IPS-18a (cell line): ENCODE measurements around the gene GPI.
"Not testable (repeated sequence)": the region's sequence is repeated elsewhere in the genome, so short reads cannot be mapped to it uniquely, and the experiment has no call there.

Experiments used
- H3K27ac ChIP-seq: one replicate; pipeline ENCODE4 v1.5.1; 2013; ENCODE audit warnings: low read length
- H3K27me3 ChIP-seq: one replicate; pipeline ENCODE4 v1.6.1; 2013; ENCODE audit warnings: mild to moderate bottlenecking, low read length; ENCODE audit not compliant: control insufficient read depth, insufficient read depth
- H3K36me3 ChIP-seq: one replicate; pipeline ENCODE4 v1.6.1; 2013; ENCODE audit warnings: low read depth, low read length; ENCODE audit not compliant: control insufficient read depth
- H3K4me1 ChIP-seq: one replicate; pipeline ENCODE4 v1.6.1; 2013; ENCODE audit warnings: low read depth, low read length; ENCODE audit not compliant: control insufficient read depth
- H3K4me3 ChIP-seq: one replicate; pipeline ENCODE4 v1.5.1; 2013; ENCODE audit warnings: low read length
- H3K9ac ChIP-seq: one replicate; pipeline ENCODE4 v1.6.1; 2013; ENCODE audit warnings: mild to moderate bottlenecking, low read length, moderate library complexity
- H3K9me3 ChIP-seq: one replicate; pipeline ENCODE4 v1.6.1; 2013; ENCODE audit warnings: low read depth, low read length; ENCODE audit not compliant: control insufficient read depth

Gene GPI

DNA sequence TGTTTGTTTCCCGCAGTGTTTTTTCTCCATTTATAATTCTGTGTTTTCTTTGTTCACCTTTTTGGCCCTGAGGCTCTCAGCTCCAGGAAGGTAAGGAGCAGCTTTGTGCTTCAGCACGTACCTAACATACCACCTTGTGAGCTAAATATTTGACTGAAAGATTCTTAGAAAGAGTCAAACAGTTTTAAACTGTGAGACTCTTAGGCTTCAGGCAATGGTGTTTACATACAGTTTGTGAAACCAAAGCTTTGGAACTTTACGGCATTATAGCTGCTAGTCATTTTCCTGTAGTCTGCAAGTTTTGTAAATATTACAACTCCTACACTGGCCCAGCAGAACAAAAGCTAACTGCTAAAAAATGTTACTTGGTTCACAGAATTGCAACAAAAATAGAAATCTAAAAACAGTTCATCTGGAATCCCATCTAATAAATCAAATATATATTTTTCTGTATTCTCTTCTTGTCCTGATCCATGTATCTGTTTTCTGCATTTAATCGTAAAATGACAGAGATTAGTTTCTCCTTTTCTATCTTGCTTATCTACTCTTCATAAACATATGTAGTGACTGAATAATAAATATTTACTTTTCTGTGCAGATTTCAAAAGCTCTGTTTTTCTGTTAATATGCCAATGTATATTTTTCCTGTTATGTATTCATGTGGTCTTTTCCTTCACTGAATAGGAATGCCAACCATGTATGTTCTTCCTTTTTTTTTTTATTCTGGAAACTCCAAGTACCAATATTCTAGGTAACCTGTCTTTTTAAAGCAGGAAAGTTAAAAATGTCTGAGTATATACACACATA is 38.8 kb upstream of the GPI start:
- H3K4me1 ChIP-seq, result peaks cover 10% of the 10 kb centered on the region
- H3K27me3 ChIP-seq, result no peaks in the 10 kb centered on the region
- no peaks in the 10 kb centered on the region for H3K9me3 ChIP-seq
- H3K36me3 ChIP-seq, result peaks cover 10% of the 10 kb centered on the region
- no peak overlapping the region for H3K27ac ChIP-seq
- no peak overlapping the region for H3K9ac ChIP-seq
- no peak overlapping the region for H3K4me3 ChIP-seq

DNA sequence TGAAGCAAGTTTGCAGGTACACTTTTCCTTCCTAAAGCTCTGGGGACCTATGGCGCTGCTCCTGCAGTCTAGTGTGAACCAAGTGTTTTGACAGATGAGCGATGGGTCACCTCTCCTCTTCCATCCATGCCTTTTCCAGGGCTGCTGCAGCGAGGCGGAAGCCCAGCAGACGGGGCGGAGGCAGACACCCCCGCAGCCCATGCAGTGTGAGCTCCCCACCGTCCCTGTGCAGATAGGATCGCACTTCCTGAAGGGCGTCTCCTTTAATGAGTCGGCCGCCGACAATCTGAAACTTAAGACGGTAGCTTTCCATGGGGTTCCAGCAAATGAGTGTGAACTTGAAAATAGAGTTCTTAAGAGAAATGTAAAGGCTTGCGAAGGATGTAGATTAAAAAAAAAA is 37.1 kb upstream of the GPI start:
- Histone ChIP-seq H3K4me3 (no peak overlapping the region), H3K9ac (no peak overlapping the region), H3K27ac (no peak overlapping the region), H3K9me3 (no peaks in the 10 kb centered on the region), H3K4me1 (peaks cover 10% of the 10 kb centered on the region), H3K36me3 (peaks cover 17% of the 10 kb centered on the region), H3K27me3 (no peaks in the 10 kb centered on the region)

DNA sequence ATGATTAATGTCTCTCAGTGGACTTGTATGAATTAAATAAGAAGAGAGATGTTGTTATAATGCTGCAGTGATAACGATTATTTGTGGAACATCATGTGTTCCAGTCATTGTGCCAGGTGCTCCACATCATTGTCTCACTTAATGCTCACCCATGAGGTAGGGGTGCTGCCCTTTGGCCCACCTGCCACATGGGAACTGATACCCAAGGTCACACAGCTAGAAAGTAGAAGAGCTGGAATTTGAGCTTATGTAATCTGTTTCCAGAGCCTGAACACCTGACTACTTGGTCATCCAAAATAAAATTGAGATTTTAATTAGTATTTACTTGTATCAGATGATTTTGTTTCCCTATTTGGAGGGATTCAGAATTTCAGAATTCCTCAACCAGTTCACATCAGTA is 36.0 kb upstream of the GPI start:
- no peaks in the 10 kb centered on the region for H3K9me3 ChIP-seq
- no peak overlapping the region for H3K9ac ChIP-seq
- no peak overlapping the region for H3K27ac ChIP-seq
- H3K36me3 ChIP-seq, result peaks cover 24% of the 10 kb centered on the region
- H3K4me3 ChIP-seq, result no peak overlapping the region
- peaks cover 1% of the 10 kb centered on the region for H3K4me1 ChIP-seq
- no peaks in the 10 kb centered on the region for H3K27me3 ChIP-seq

DNA sequence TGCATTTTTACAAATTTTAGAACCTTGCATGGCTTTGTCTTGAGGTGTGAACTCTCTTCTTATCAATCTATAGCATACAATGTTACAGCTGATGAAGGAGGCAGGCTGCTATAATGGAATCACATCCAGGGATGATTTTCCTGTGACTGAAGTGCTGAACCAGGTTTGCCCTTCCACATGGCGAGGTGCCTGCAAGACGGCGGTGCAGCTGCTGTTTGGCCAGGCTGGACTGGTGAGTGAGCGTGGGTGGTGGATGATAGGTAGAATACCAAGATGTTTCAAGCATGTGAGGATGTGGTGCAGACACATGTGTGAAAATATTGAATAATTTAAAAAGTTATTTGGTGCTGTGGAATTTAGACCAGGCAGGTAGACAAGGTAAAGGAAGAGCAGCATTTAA is 34.9 kb upstream of the GPI start:
- no peak overlapping the region for H3K27ac ChIP-seq
- H3K9ac ChIP-seq, result no peak overlapping the region
- H3K36me3 ChIP-seq, result peaks cover 24% of the 10 kb centered on the region
- H3K4me1 ChIP-seq, result no peaks in the 10 kb centered on the region
- no peak overlapping the region for H3K4me3 ChIP-seq
- no peaks in the 10 kb centered on the region for H3K27me3 ChIP-seq
- no peaks in the 10 kb centered on the region for H3K9me3 ChIP-seq

DNA sequence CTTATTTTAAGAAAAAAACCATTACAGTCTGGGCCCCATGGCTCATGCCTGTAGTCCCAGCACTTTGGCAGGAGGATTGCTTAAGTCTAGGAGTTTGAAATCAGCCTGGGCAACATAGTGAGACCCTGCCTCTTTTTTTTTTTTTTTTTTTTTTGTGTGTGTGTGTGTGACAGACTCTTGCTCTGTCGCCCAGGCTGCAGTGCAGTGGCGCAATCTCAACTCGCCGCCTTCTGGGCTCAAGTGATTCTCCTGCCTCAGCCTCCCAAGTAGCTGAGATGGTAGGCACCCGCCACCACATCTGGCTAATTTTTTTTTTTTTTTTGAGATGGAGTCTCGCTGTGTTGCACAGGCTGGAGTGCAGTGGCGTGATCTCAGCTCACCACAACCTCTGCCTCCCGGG is 34.4 kb upstream of the GPI start:
- not testable (repeated sequence) for H3K27ac ChIP-seq, H3K27me3 ChIP-seq, H3K4me3 ChIP-seq, H3K9ac ChIP-seq, H3K9me3 ChIP-seq, H3K4me1 ChIP-seq
- peaks cover 24% of the 10 kb centered on the region for H3K36me3 ChIP-seq

DNA sequence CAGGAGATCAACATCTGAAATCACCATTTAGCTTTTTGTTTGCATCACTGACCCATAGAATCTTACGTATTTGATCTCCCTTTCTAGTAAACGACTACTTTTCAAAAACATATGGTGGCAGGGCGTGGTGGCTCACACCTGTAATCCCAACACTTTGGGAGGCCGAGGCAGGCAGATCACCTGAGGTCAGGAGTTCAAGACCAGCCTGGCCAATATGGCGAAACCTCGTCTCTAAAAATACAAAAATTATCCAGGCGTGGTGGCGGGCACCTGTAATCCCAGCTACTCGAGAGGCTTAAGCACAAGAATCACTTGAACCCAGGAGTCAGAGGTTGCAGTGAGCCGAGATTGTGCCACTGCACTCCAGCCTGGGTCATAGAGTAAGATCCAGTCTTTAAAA is 33.4 kb upstream of the GPI start:
- H3K4me1 ChIP-seq, H3K9me3 ChIP-seq, H3K4me3 ChIP-seq, H3K27me3 ChIP-seq, H3K27ac ChIP-seq, H3K9ac ChIP-seq: not testable (repeated sequence)
- peaks cover 24% of the 10 kb centered on the region for H3K36me3 ChIP-seq

DNA sequence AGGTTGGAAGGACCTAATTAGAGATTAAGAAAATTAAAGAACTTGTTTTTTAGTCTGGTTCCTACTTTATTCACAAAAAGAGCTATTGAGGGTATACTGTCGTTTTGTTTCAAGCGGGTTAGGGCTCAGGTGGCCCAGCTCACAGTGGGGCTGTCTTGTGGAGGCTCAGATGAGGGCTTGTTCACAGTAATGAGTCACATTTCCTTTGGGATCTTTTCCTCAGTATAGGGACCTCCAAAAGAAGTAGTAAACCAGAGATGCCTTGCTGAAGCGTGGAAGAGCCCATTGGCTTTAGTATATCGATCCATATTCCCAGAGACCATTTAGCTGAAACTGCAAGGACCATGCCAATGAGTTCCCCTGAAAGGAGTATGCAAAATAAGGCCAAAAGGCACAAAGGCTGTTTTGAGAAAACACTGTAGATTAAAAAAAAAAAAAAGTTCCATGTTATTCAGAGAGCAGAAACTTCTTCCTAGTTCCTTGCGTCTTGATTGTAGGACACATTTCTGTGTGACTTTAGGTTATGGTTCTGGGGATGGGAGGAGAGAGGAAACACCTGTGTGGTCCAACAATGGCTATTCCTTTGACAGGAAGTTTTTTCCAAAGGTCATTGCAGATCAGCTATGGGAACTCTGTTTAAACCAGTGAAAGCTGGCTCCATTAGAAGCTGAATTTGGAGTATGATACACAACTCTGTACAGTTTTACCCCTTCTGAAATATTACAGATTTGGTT is 32.8 kb upstream of the GPI start:
- H3K36me3 ChIP-seq, result peaks cover 24% of the 10 kb centered on the region
- H3K27me3 ChIP-seq, result no peaks in the 10 kb centered on the region
- no peaks in the 10 kb centered on the region for H3K9me3 ChIP-seq
- no peak overlapping the region for H3K27ac ChIP-seq
- no peak overlapping the region for H3K4me3 ChIP-seq
- no peak overlapping the region for H3K9ac ChIP-seq
- no peaks in the 10 kb centered on the region for H3K4me1 ChIP-seq

DNA sequence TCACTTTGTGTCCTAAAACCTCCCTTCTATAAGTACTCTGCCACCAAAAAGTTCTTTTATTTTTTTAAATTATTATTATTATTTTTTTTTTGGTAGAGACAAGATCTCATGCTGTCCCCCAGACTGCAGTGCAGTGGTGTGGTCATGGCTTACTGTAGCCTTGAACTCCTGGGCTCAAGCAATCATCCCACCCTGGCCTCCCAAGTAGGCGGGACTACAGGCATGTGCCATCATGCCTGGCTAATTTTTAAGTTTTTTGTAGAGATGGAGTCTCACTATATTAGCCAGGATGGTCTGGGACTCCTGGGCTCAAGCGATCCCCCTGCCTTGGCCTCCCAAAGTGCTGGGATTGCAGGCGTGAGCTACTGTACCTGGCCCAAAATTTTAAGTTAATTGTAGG is 29.1 kb upstream of the GPI start:
- no peak overlapping the region for H3K27ac ChIP-seq
- no peaks in the 10 kb centered on the region for H3K4me1 ChIP-seq
- no peaks in the 10 kb centered on the region for H3K27me3 ChIP-seq
- no peaks in the 10 kb centered on the region for H3K9me3 ChIP-seq
- H3K36me3 ChIP-seq, result peaks cover 34% of the 10 kb centered on the region
- no peak overlapping the region for H3K9ac ChIP-seq
- no peak overlapping the region for H3K4me3 ChIP-seq

DNA sequence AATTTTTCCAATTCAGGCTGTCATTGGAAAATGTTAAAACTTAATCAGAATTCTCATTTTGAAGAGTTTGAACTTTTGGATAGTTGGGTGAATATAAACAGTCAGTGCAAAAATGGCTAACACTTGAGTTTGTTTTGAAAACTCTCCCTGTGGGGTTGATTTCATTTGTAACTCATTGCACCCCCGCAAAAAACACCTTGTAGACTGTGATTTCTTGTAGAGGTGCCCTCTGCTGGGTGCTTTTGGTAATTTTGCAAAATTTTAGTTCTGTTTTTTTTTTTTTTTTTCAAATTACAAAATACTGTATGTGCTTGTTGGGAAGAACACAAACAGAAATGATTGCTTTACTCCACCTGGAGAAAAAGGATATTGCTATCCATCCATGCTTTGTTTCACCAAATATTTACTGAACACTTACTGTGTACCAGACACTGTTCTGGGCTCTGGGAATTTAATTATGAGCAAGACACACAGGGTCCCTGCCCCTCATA is 28.2 kb upstream of the GPI start:
- no peak overlapping the region for H3K4me3 ChIP-seq
- no peaks in the 10 kb centered on the region for H3K9me3 ChIP-seq
- no peak overlapping the region for H3K27ac ChIP-seq
- H3K4me1 ChIP-seq, result no peaks in the 10 kb centered on the region
- H3K9ac ChIP-seq, result no peak overlapping the region
- no peaks in the 10 kb centered on the region for H3K27me3 ChIP-seq
- peaks cover 37% of the 10 kb centered on the region for H3K36me3 ChIP-seq

DNA sequence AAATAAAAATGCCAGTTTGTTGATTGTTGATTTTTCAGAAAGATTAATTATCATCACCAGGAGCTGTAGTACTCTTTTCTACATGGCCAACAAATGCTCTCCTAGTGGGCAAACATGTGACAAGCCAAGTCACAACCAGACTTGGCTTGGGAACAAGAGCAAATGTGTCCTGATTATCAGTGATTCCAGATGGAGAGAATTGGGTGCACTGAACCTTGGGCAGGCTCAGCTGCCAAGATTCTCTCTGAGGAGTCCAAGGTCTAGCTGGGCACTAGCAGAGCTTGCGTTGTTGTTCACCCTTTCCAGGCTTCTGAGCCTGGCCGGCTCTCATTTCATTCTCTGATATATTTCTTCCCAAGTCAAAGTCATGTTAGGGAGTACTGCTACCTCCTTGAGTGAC is 27.3 kb upstream of the GPI start:
- Histone ChIP-seq H3K9ac (no peak overlapping the region), H3K4me1 (no peaks in the 10 kb centered on the region), H3K9me3 (no peaks in the 10 kb centered on the region), H3K27me3 (no peaks in the 10 kb centered on the region), H3K27ac (no peak overlapping the region), H3K4me3 (no peak overlapping the region), H3K36me3 (peaks cover 39% of the 10 kb centered on the region)

DNA sequence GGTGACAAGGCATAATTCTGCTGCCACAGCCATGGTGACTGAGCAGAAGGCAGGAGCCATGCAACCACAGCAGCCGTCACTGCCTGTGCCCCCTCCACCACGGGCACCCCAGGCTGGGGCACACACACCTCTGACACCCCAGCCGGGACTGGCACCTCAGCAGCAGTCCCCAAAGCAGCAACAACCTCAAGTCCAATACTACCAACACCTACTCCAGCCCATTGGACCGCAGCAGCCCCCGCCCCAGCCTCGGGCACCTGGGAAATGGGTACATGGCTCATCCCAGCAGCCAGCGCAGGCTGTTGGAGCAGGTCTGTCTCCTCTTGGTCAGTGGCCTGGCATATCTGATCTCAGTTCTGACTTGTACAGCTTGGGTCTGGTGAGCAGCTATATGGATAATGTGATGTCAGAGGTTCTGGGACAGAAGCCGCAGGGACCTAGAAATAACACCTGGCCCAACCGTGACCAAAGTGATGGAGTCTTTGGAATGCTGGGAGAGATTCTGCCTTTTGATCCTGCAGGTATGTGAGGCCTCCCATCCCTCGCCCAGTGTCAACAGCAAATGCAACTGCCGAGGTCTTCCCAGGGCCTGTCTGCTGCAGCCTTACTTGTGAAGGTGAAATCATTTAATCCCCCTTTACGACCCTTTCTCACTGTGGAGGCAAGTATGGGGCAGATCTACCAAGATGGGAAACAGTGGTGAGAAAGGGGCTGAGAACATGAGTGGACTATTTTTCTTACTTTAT is 22.9 kb upstream of the GPI start:
- Histone ChIP-seq H3K27me3 (no peaks in the 10 kb centered on the region), H3K9ac (no peak overlapping the region), H3K27ac (no peak overlapping the region), H3K9me3 (no peaks in the 10 kb centered on the region), H3K4me3 (no peak overlapping the region), H3K36me3 (peaks cover 32% of the 10 kb centered on the region), H3K4me1 (no peaks in the 10 kb centered on the region)
